Effector memory CD8-positive, alpha-beta T cell (primary cell): Measurements from ENCODE around the gene NFATC1.

ENCODE experiments used
- ATAC-seq: fragments of 150-1000 bp; cut with Tn5 transposase; replicated peaks from 2 replicates; pipeline ENCODE4 v1.10.0; 2021; ENCODE audit warnings: mild to moderate bottlenecking, moderate library complexity
- DNase-seq, 3 experiments: peaks; one replicate each; pipeline ENCODE4 v3.0.0; 2021
- H3K27ac Mint-ChIP-seq, 2 donors: one replicate each; pipeline ENCODE4 v1.8.0; 2022; ENCODE audit warnings: mild to moderate bottlenecking in 2 of 2, mixed read lengths in 2 of 2, moderate library complexity in 2 of 2
- H3K27me3 Mint-ChIP-seq, 2 donors: one replicate each; pipeline ENCODE4 v1.8.0; 2022; ENCODE audit warnings: mixed read lengths in 2 of 2
- H3K36me3 Mint-ChIP-seq: one replicate; pipeline ENCODE4 v1.8.0; 2022; ENCODE audit warnings: mild to moderate bottlenecking, moderate library complexity, mixed read lengths; ENCODE audit not compliant: insufficient read depth
- H3K4me1 Mint-ChIP-seq, 2 donors: one replicate each; pipeline ENCODE4 v1.8.0; 2022; ENCODE audit warnings: low read depth in 2 of 2, mixed read lengths in 2 of 2
- H3K4me3 Mint-ChIP-seq, 2 donors: one replicate each; pipeline ENCODE4 v1.8.0; 2022; ENCODE audit warnings: mild to moderate bottlenecking in 2 of 2, mixed read lengths in 2 of 2, moderate library complexity in 2 of 2
- H3K9me3 Mint-ChIP-seq, 2 donors: one replicate each; pipeline ENCODE4 v1.8.0; 2022; ENCODE audit warnings: mixed read lengths in 2 of 2

The NFATC1 gene

DNA sequence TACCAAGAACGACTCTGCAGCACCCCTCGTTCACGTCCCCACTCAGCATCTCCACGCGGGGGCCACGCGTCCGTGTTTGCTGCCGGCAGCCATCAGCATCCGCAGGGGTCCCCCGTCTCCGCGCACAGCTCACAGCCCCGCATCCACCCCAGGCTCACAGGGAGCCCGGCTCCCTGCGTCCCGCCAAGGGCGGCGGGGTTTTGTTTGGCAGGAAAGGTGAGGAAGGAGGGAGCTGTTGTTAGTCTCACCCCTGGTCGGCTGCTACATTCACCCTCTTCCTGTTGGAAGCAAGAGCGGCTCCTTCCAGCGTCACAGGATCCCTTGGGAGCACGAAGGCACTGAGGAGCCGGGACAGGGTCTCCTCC, 152.9 kb downstream of the NFATC1 start:
- Mint-ChIP-seq H3K27ac (no peak overlapping the region), H3K4me3 (no peak overlapping the region), H3K9me3 (no peaks in the 10 kb centered on the region), H3K27me3 (peaks cover 0 to 32% of the 10 kb centered on the region in 2 donors), H3K4me1 (no peaks in the 10 kb centered on the region), H3K36me3 (no peaks in the 10 kb centered on the region)
- no peak for ATAC-seq
- DNase-seq = no peak

DNA sequence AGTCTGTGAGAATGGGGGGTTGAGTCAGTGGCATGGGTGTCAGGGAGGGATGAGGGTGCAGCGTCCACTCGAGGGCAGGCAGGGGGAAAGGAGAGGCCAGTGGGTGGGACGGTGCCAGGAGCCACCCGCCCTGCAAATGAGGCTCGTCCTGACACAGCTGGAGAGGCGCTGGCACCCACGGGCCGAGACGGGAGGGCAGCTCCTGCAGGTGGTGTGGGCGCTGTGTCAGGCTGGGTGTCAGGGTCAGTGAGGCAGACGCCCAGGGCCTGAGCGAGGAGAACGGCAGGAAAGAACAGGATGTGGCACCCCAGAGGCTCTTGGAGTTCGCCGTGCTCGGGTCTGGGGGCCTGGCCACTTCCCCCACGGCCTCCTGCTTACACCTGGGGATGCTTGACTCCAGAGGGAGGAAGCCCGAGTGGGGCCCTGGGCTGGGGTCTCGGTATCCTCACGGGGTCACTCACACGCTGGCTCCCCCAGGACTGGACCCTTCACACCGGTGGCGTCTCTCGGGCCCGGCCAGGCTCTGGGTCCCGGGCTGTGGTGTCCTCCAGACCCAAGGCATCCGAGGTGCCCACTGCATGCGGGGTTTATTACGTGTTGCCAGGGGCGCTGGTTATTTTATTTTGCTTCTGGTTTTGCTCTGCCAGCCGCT, 153.4 kb downstream of the NFATC1 start:
- Mint-ChIP-seq H3K27ac (no peak overlapping the region), H3K9me3 (no peaks in the 10 kb centered on the region)
- no peak for DNase-seq

DNA sequence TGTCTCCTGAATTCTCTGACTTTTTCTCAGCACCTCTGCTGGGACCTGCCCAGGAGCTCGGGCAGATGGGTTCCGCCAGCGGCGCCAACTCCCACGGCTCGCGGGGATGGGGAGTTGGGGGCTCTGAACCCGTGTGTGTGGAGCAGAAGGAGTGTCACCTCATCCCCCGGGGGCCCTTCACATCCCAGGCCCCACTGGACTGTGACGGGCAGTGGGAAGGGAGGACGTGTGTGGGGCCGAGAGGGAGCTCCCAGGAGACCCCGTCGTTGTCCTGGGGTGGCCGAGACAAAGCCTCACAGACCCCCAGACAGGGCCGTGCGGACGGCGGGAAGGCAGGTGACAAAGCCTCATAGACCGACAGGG, 153.9 kb downstream of the NFATC1 start:
- no peaks in the 10 kb centered on the region for H3K4me1 Mint-ChIP-seq
- no peaks in the 10 kb centered on the region for H3K9me3 Mint-ChIP-seq
- ATAC-seq (no peak), DNase-seq (no peak)
- peaks cover 0 to 32% of the 10 kb centered on the region in 2 donors for H3K27me3 Mint-ChIP-seq
- H3K36me3 Mint-ChIP-seq = no peaks in the 10 kb centered on the region
- H3K27ac Mint-ChIP-seq = no peak overlapping the region
- H3K4me3 Mint-ChIP-seq = no peak overlapping the region

More for the DNA sequence above, 153.4 kb downstream of the NFATC1 start:
- no peak for ATAC-seq
- Mint-ChIP-seq H3K4me3 (no peak overlapping the region), H3K36me3 (no peaks in the 10 kb centered on the region), H3K27me3 (peaks cover 0 to 32% of the 10 kb centered on the region in 2 donors), H3K4me1 (no peaks in the 10 kb centered on the region)

DNA sequence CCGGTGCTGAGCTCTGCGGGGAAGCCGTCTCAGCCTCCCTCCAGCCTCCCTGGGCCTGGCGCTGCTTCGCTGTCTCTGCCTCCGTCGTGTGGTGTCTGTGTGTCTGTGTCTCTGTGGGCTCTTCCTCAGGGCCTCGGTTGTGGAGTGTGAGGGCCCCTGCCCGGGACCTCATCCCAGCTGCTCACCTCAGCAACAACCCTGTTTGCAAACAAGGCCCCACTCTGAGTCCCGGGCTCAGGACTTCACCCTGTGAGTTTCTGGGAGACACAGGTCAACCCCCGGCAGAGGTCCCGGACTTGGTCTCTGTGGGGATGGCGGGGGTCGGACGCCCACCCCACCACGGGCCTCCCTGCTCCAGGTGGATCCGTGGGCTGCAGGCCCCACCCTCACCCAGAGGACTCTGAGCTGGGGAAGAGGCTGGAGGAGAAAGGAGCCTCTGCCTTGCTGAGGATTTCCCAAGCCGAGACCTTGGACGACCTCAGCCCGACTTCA, 156.5 kb downstream of the NFATC1 start:
- no peaks in the 10 kb centered on the region for H3K9me3 Mint-ChIP-seq
- peaks cover 0 to 9% of the 10 kb centered on the region in 2 donors for H3K27me3 Mint-ChIP-seq
- DNase-seq = no peak
- H3K27ac Mint-ChIP-seq = no peak overlapping the region
- H3K4me1 Mint-ChIP-seq = no peaks in the 10 kb centered on the region
- H3K36me3 Mint-ChIP-seq = no peaks in the 10 kb centered on the region
- H3K4me3 Mint-ChIP-seq = no peak overlapping the region
- ATAC-seq = no peak

DNA sequence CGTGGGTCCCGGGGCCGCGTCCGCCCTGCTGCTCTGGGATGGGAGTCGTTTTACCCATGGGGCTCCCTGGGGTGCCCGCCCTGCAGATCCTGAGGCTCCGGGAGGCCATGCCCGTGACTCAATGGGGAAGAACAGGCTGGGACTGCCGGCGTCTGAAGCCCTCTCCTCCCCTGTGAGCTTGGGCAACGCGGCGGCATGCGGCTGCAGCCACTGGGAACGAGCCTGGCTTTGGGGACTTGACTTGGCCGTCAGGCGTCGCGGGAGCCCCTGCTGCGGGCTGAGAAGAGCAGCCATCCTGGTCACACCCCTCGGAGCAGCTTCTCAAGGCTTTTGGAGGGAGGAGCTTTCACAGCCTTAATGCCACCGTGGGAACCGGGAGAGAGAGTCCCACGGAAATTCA, 157.0 kb downstream of the NFATC1 start:
- Mint-ChIP-seq H3K9me3 (no peaks in the 10 kb centered on the region), H3K27ac (no peak overlapping the region), H3K4me3 (no peak overlapping the region), H3K27me3 (peaks cover 0 to 9% of the 10 kb centered on the region in 2 donors), H3K4me1 (no peaks in the 10 kb centered on the region), H3K36me3 (no peaks in the 10 kb centered on the region)
- DNase-seq (no peak), ATAC-seq (no peak)

DNA sequence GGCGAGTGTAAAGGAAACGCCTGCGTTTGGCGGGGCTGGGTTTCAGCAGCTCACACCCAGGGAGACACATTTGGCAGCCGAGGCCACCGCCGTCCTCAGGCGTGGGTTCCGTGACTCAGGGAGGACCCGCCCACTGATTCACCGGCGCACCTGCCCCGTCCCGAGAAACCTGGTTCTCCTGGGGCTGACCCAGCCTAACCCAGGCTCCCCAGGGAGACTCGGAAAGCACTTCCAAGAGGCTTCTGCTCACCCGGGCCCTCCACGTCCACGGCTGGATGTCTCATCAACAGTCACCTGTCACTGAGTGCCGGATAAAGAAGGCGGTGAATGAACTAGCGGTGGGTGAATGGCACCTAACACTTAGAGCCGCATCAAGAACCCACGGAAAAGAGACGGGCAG, 157.4 kb downstream of the NFATC1 start:
- Mint-ChIP-seq H3K9me3 (no peaks in the 10 kb centered on the region), H3K36me3 (no peaks in the 10 kb centered on the region), H3K27ac (no peak overlapping the region), H3K4me3 (no peak overlapping the region), H3K27me3 (peaks cover 0 to 7% of the 10 kb centered on the region in 2 donors), H3K4me1 (no peaks in the 10 kb centered on the region)
- no peak for ATAC-seq
- no peak for DNase-seq

DNA sequence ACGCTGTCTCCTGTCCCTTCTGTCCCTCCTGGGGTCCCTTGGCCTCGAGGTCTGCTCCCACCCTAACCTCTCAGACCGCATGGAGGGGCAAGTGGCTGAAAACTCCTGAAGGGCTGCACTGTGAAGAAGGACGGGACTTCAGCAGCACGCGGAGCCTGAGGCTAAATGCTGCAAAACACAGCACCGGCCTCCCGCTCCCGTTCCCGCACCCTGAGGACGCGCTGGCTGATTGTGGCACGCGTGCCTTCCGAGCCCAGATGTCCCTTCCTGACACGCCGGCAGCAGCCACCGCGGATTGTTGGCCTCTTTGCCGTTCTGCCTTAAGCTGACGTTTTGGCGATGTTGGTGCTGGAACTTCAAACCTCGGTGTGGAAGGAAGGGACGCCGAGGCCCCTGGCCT, 158.0 kb downstream of the NFATC1 start:
- no peak for DNase-seq
- Mint-ChIP-seq H3K27me3 (peaks cover 0 to 2% of the 10 kb centered on the region in 2 donors), H3K9me3 (no peaks in the 10 kb centered on the region), H3K27ac (peak overlapping the region in 1 of 2 donors; percentile 44), H3K4me1 (no peaks in the 10 kb centered on the region), H3K36me3 (no peaks in the 10 kb centered on the region), H3K4me3 (no peak overlapping the region)
- ATAC-seq = no peak

DNA sequence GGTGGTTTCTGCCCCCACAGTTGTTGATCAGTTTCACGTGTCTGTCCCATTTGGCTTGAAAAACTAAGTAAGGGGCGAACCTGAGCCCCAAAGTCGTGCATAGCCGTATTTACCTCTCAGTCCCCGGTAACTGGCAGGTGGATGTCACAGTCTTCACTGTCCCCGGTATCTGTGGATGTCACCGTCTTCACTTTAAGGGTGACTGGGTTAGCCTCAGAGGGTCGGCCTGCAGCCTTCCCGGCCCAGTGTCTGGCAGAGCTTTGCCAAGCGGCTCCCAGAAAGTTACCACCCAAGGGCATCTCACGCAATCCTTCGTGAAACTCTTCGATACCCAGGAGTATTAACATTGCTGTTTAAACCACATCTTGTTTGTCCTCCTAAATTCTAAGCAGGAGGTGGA, 158.6 kb downstream of the NFATC1 start:
- Mint-ChIP-seq H3K27me3 (no peaks in the 10 kb centered on the region), H3K4me3 (no peak overlapping the region), H3K27ac (no peak overlapping the region), H3K4me1 (no peaks in the 10 kb centered on the region), H3K9me3 (no peaks in the 10 kb centered on the region), H3K36me3 (no peaks in the 10 kb centered on the region)
- ATAC-seq = no peak
- no peak for DNase-seq

DNA sequence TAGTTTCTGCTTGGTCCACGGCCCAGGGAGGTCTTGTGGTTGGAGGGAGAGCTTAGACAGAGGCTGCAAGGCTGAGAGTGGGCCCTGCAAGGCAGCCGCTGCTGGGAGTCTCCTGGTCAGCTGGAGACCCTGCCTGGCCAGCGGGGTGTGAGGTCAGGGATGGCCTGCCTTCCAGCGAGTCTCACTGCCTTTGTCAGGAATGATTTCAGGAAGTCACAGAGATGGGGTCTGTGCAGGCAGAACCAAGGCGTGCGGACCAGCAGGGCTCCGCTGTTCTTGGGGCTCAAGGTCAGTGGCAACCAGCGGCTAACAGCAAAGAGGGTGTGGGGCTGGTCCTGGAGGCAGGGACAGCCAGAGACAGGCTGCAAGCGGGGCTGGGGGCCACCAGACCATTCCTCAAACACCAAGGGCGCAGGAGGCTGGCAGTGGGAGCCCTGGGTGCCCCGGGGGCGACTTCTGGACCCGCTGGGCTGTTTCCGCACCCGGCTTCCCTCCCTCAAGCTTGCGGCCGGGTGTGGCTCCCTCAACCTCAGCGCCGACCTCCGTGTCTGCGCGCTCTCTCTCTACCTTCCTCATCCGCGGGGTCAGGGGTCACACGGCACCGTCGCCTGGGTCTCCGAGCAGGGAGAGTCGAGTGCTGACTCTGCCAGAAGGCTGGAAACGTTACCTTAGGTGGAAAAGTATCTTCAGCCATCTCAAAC, 159.4 kb downstream of the NFATC1 start:
- no peak for ATAC-seq
- no peak for DNase-seq
- Mint-ChIP-seq H3K9me3 (no peaks in the 10 kb centered on the region), H3K27ac (no peak overlapping the region), H3K27me3 (no peaks in the 10 kb centered on the region), H3K4me3 (no peak overlapping the region), H3K4me1 (no peaks in the 10 kb centered on the region), H3K36me3 (no peaks in the 10 kb centered on the region)

DNA sequence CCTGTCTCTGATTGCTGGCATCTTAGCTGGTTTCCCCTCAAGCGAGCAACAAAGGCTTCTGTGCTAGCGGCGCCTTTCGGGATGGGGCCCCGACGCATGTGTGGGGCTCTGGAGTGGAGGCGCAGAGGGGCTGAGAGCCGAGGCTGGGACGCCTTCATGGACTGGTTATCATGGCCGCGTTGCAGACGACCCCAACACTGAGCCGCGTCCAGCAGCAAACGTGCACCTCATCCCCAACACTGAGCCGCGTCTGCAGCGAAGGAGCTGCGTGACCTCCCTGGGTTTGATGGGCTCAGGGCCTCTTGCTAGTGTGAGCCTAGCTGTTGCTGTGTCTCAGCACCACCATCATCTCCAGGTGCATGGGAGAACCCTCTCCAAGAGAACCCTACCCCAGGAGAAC, 160.2 kb downstream of the NFATC1 start:
- Mint-ChIP-seq H3K27me3 (no peaks in the 10 kb centered on the region), H3K4me1 (no peaks in the 10 kb centered on the region), H3K27ac (no peak overlapping the region), H3K36me3 (no peaks in the 10 kb centered on the region), H3K4me3 (no peak overlapping the region), H3K9me3 (no peaks in the 10 kb centered on the region)
- no peak for ATAC-seq
- no peak for DNase-seq

DNA sequence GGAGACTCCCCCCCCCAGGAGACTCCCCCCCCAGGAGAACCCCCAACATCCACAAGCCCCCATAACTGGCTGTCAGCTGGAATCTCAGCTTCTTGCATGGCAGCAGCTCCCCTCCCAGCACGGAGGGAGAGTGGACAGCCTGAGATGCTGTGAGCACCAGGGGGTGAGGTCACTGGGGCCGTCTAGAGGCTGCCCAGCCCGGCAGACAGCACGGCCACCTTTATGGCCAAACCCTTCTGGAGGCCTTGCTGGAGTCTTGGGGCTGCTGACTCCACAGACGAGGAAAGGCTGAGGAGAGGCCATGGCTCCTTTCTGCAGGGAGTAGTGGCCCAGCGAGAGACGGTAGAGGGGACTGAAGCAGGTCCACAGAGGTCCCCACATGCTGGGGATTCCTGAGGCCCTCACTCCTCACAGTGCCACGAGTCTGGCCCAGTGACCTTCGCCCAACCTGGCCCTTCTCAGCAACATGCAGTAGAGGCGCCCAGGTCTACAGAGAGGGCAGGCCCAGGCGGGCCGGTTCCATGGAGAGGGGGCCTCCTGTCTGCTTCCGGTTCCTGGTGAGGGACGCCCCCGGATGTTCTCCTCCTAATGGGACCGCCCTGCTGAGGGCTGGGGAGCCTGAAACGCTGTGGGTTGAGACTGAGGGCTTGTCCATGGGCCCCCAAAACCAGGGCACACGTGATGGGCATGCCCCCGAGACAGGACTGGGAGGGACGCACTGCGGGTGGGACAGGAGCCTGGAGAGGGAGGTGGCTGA, 161.3 kb downstream of the NFATC1 start:
- Mint-ChIP-seq H3K9me3 (no peaks in the 10 kb centered on the region), H3K36me3 (no peaks in the 10 kb centered on the region), H3K4me3 (no peak overlapping the region), H3K4me1 (no peaks in the 10 kb centered on the region), H3K27me3 (no peaks in the 10 kb centered on the region), H3K27ac (no peak overlapping the region)
- ATAC-seq (no peak), DNase-seq (no peak)

DNA sequence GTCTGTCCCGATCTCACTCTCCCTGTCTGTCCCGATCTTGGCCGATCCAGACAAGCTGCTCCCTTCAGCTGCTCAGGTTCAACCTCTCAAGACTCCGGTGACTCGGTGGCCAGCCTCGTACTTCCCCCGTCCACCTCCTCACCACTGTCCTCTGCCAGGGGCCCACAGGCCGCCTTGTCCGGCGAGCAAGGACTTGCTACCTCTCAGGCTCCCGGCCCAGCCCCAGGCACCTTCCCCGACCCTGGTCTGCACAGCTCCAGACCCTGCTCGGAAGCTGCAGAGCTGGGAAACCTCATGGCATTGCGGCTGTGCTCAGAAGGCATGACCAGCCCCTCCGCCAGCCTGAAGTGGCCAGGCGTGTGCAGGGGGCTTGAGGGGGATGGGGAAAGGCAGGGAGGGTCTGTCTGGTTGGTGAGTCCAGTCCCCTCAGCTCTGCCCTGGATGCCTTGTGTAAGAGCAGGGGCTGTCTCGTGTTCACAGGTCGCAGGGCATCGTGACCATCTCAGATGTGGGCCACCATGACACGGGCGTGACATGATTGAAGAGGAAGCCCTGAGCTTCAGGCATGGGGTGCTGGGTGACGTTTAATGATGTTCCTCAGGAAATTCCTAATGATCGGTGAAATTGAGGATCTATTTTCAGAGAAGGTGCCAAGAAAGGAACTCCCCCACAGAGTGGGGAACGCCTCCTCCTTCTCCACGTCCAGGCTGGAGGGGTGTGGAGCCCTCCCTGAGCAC, 162.6 kb downstream of the NFATC1 start:
- Mint-ChIP-seq H3K36me3 (no peaks in the 10 kb centered on the region), H3K4me3 (no peak overlapping the region), H3K27ac (no peak overlapping the region), H3K9me3 (no peaks in the 10 kb centered on the region), H3K27me3 (no peaks in the 10 kb centered on the region), H3K4me1 (no peaks in the 10 kb centered on the region)
- ATAC-seq (no peak), DNase-seq (no peak)

DNA sequence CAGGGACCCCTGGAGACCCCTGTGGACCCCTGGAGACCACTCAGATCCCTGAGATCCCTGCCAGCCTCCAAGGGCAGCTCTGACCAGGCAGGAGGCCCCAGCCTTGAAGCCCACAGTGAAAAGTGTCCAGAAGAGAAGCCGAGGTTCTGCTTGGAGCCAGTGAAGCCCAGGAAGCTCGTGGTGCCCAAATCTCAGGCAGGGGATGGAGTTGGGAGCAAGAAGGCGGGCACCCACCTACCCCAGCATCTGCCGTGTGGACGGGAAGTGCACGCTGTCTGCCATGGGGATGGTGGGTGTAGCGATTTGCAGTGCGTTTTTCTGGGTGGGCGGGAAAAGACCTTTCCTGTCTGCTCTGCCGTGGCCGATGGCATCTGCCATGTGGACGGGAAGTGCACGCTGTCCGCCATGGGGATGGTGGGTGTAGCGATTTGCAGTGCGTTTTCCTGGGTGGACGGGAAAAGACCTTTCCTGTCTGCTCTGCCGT, 163.2 kb downstream of the NFATC1 start:
- ATAC-seq (no peak), DNase-seq (no peak)
- Mint-ChIP-seq H3K36me3 (no peaks in the 10 kb centered on the region), H3K27me3 (no peaks in the 10 kb centered on the region), H3K9me3 (no peaks in the 10 kb centered on the region), H3K4me1 (no peaks in the 10 kb centered on the region), H3K27ac (no peak overlapping the region), H3K4me3 (no peak overlapping the region)
